GM12878 (cell line): ENCODE measurements around the gene PTPRQ. TPM values are rescaled to one million over a fixed set of nuclear protein-coding genes. Genes with fewer than 3 reads are reported as not detected.

Experiments
- ATAC-seq: fragments of 200-7000 bp; cut with Tn5 transposase; 3 replicates; pipeline ENCODE4 v1.9.1; 2020; ENCODE audit warnings: mild to moderate bottlenecking, moderate library complexity
- BruUV-seq: library from RNA; stranded (reverse); fragments of 400-500 nt; replicated peaks from 2 replicates; lab custom pipeline; 2021; lab: Mats Ljungman, UMichigan
- CTCF ChIA-PET: fragments of 300-600 bp; sonication (Branson Sonifier 250); formaldehyde crosslinking; extraction: SDS; loops from one replicate; lab custom pipeline; 2021; ENCODE audit warnings: inconsistent platforms; lab: Yijun Ruan, JAX
- POLR2A ChIA-PET: fragments of 350-600 bp; formaldehyde crosslinking; extraction: SDS; loops from one replicate; lab custom pipeline; 2021; ENCODE audit warnings: inconsistent platforms; lab: Charles Lee
- RAD21 ChIA-PET: fragments of 300-600 bp; sonication (Branson Sonifier 250); formaldehyde crosslinking; loops from one replicate; lab custom pipeline; 2023; ENCODE audit warnings: antibody characterized with exemption; ENCODE audit not compliant: unreplicated experiment; lab: Charles Lee
- SMC1A ChIA-PET: fragments of 300-600 bp; sonication (Branson Sonifier 250); formaldehyde crosslinking; loops from one replicate; lab custom pipeline; 2023; ENCODE audit not compliant: unreplicated experiment, uncharacterized antibody; lab: Charles Lee
- DNase-seq: peaks from one replicate; pipeline ENCODE4 v3.0.0-alpha.2; 2011; ENCODE audit warnings: low read depth, low spot score
- FAIRE-seq: peaks from 3 replicates; lab custom pipeline; 2011; peaks lifted over from hg19 to GRCh38; lab: Jason Lieb, UNC
- H2AFZ ChIP-seq: 2 replicates; pipeline ENCODE4 v1.6.0; 2011; ENCODE audit warnings: low read depth, low read length, control low read depth; ENCODE audit not compliant: control insufficient read depth
- H3K27ac ChIP-seq: 2 replicates; pipeline ENCODE4 v1.5.1; 2011; ENCODE audit warnings: control low read depth; ENCODE audit not compliant: control insufficient read depth, insufficient read depth
- H3K27me3 ChIP-seq, 2 experiments: replicated peaks in 1 of 2; 2 replicates each; pipeline versions ENCODE4 v1.6.0 to v1.6.1; 2011; ENCODE audit warnings: low read length in 1 of 2; ENCODE audit not compliant: control insufficient read depth in 2 of 2, insufficient read depth in 2 of 2
- H3K36me3 ChIP-seq, 2 experiments: 2 replicates each; pipeline ENCODE4 v1.5.1; 2011; ENCODE audit warnings: low read length in 1 of 2; ENCODE audit not compliant: control insufficient read depth in 2 of 2, insufficient read depth in 2 of 2
- H3K4me1 ChIP-seq: 2 replicates; pipeline ENCODE4 v1.6.1; 2011; ENCODE audit warnings: mild to moderate bottlenecking, low read length, moderate library complexity, mixed read lengths; ENCODE audit not compliant: control insufficient read depth, insufficient read depth
- H3K4me2 ChIP-seq: 2 replicates; pipeline ENCODE4 v1.6.0; 2011; ENCODE audit warnings: control low read depth; ENCODE audit not compliant: control insufficient read depth, insufficient read depth
- H3K4me3 ChIP-seq: fragments of 200-600 bp; sonication (generic); 2 replicates; pipeline ENCODE4 v1.5.1; 2016
- H3K79me2 ChIP-seq: 2 replicates; pipeline ENCODE4 v1.6.0; 2011; ENCODE audit warnings: low read length; ENCODE audit not compliant: control insufficient read depth, insufficient read depth
- H3K9ac ChIP-seq: 2 replicates; pipeline ENCODE4 v1.8.0; 2011; ENCODE audit warnings: low read length, control low read depth, mixed read lengths; ENCODE audit not compliant: control insufficient read depth, insufficient read depth
- H3K9me3 ChIP-seq: replicated peaks from 3 replicates; pipeline ENCODE4 v1.5.1; 2011; ENCODE audit warnings: mild to moderate bottlenecking, low read length; ENCODE audit not compliant: control insufficient read depth, insufficient read depth
- H4K20me1 ChIP-seq: 2 replicates; pipeline ENCODE4 v1.6.0; 2011; ENCODE audit not compliant: control insufficient read depth, insufficient read depth
- CBX5 ChIP-seq: sonication (generic); IDR thresholded peaks from 2 replicates; pipeline ENCODE4 v1.6.1; 2016; ENCODE audit warnings: low read depth, moderate library complexity, mild to moderate bottlenecking, inconsistent platforms
- CEBPB ChIP-seq, 2 experiments: fragments of 150-350 bp in 1 of 2; IDR thresholded peaks; 2 replicates each; pipeline ENCODE4 v1.6.1; 2012 to 2014; ENCODE audit warnings: low read depth in 2 of 2, low read length in 2 of 2, borderline replicate concordance in 1 of 2, inconsistent platforms in 1 of 2
- DPF2 ChIP-seq: fragments of 450-650 bp; IDR thresholded peaks from 2 replicates; pipeline ENCODE4 v1.6.1; 2017; ENCODE audit warnings: mild to moderate bottlenecking
- EZH2 ChIP-seq: IDR thresholded peaks from 2 replicates; pipeline ENCODE4 v1.6.1; 2012; ENCODE audit warnings: low read depth, mild to moderate bottlenecking, control low read depth, inconsistent platforms, low read length, borderline replicate concordance; ENCODE audit not compliant: control insufficient read depth
- HDAC6 ChIP-seq: fragments of 200-600 bp; sonication (generic); IDR thresholded peaks from one replicate; pipeline ENCODE4 v1.8.0; 2017; ENCODE audit warnings: antibody characterized with exemption; ENCODE audit not compliant: unreplicated experiment
- IRF4 ChIP-seq: IDR thresholded peaks from 2 replicates; pipeline ENCODE4 v1.6.1; 2011; ENCODE audit warnings: low read depth, low read length
- JUNB ChIP-seq: IDR thresholded peaks from 2 replicates; pipeline ENCODE4 v1.6.1; 2016; ENCODE audit warnings: antibody characterized with exemption, mild to moderate bottlenecking
- MTA2 ChIP-seq: fragments of 450-650 bp; IDR thresholded peaks from 2 replicates; pipeline ENCODE4 v1.6.1; 2016; ENCODE audit warnings: low read depth, mild to moderate bottlenecking, moderate library complexity
- NFIC ChIP-seq: IDR thresholded peaks from 2 replicates; pipeline ENCODE4 v1.6.1; 2012; ENCODE audit warnings: low read depth, mild to moderate bottlenecking, inconsistent platforms, low read length, moderate library complexity
- PAX5 ChIP-seq: IDR thresholded peaks from 2 replicates; pipeline ENCODE4 v1.6.1; 2011; ENCODE audit warnings: low read depth, low read length, borderline replicate concordance
- RBBP5 ChIP-seq: fragments of 200-600 bp; sonication (generic); conservative IDR thresholded peaks from 2 replicates; pipeline ENCODE4 v1.6.1; 2016
- SRF ChIP-seq, 2 experiments: IDR thresholded peaks; 2 replicates each; pipeline ENCODE4 v1.6.1; 2011; ENCODE audit warnings: low read depth in 2 of 2, low read length in 2 of 2, mild to moderate bottlenecking in 1 of 2, moderate library complexity in 1 of 2
- ZBTB40 ChIP-seq: fragments of 450-650 bp; IDR thresholded peaks from 2 replicates; pipeline ENCODE4 v1.6.1; 2016; ENCODE audit warnings: mild to moderate bottlenecking, moderate library complexity, borderline replicate concordance
- ZZZ3 ChIP-seq: IDR thresholded peaks from 2 replicates; pipeline ENCODE4 v1.6.1; 2011; ENCODE audit warnings: low read depth; ENCODE audit not compliant: control insufficient read depth, insufficient read length
- WGBS: methylation state at CpG from one replicate; pipeline ENCODE4 v1.1.6; 2016; ENCODE audit warnings: low lambda C conversion rate; ENCODE audit not compliant: insufficient replicate concordance, insufficient coverage; ENCODE audit errors: missing lambda C conversion rate; 5-methylcytosine and 5-hydroxymethylcytosine counted together
- in situ Hi-C: fragments of 300-500 bp; cut with MboI; formaldehyde crosslinking; loops from 9 replicates; pipeline ENCODE4 v1.14.3; 2018; ENCODE audit warnings: mixed read lengths
- intact Hi-C: fragments of 100-400 bp; cut with micrococcal nuclease; formaldehyde crosslinking; loops from one replicate; pipeline ENCODE4 v1.14.2; 2022; ENCODE audit not compliant: unreplicated experiment
- polyA plus RNA-seq, 11 experiments: library from polyadenylated mRNA; depleted of rRNA in 4 of 11; unstranded in 6 of 11; stranded (reverse) in 5 of 11; fragments of >200 nt; fragmentation: Nextera tagmentation in 4 of 11; fragmentation: Illumina TruSeq in 1 of 11; extraction: Ambion mirVana in 4 of 11; extraction: Trizol in 1 of 11; gene quantifications; 1 replicate in 1 of 11; 2 replicates in 10 of 11; pipeline versions ENCODE4 v1.2.1 to v1.2.3, GENCODE V29; 2011 to 2016; ENCODE audit warnings: inconsistent platforms in 2 of 11, missing spikeins in 2 of 11, low read depth in 1 of 11
- total RNA-seq, 4 experiments: library from RNA; depleted of rRNA in 3 of 4; stranded (reverse); fragments of >200 nt in 3 of 4; fragmentation: Illumina TruSeq in 1 of 4; extraction: Trizol in 1 of 4; gene quantifications; 2 replicates each; pipeline versions ENCODE4 v1.2.1 to v1.2.3, GENCODE V29; 2013 to 2021

PTPRQ gene
- total and polyA plus RNA-seq, 10 of the 15 experiments (the other 5 are each of a cell fraction or from before 2014, with no cell fraction given), result 0.01 TPM; not detected in 9

GRCh38 chr12:80490329-80490728, 46.3 kb downstream of the PTPRQ start:
- Histone ChIP-seq H3K27ac (no peak overlapping the region), H3K27me3 (no peaks in the 10 kb centered on the region), H3K9me3 (no peaks in the 10 kb centered on the region), H3K9ac (no peak overlapping the region), H3K4me3 (no peak overlapping the region), H3K4me1 (no peaks in the 10 kb centered on the region), H3K79me2 (no peaks in the 10 kb centered on the region), H3K4me2 (no peak overlapping the region), H4K20me1 (no peaks in the 10 kb centered on the region), H3K36me3 (no peaks in the 10 kb centered on the region), H2AFZ (no peak overlapping the region)
- RAD21 ChIA-PET, result no interaction called here
- DNase-seq, result no peak
- no peak for ATAC-seq
- intact Hi-C loops, result no loop called here
- FAIRE-seq, result no peak
- POLR2A ChIA-PET, result no interaction called here
- CTCF ChIA-PET, result no interaction called here
- SMC1A ChIA-PET, result no interaction called here
- no TSS peak for BruUV-seq
- WGBS, result 34% methylated on average over 2 of the region's 2 CpGs
- TF ChIP-seq CEBPB (IDR thresholded peaks at IDR 0.05; ENCODE audit: borderline replicate concordance in 1 of 2, low read depth in 2 of 2, low read length in 2 of 2), result no peak
- no peak for TF ChIP-seq PAX5
- TF ChIP-seq SRF (IDR thresholded peaks at IDR 0.05; ENCODE audit: low read depth in 2 of 2, low read length in 2 of 2), result no peak
- TF ChIP-seq MTA2, result no peak
- TF ChIP-seq JUNB, result no peak
- no peak for TF ChIP-seq IRF4
- TF ChIP-seq NFIC, result no peak
- no peak for TF ChIP-seq ZZZ3
- TF ChIP-seq EZH2, result no peak
- TF ChIP-seq ZBTB40, result no peak
- no peak for TF ChIP-seq DPF2
- TF ChIP-seq CBX5, result no peak
- no peak for TF ChIP-seq HDAC6
- TF ChIP-seq RBBP5, result no peak
- TF ChIP-seq, all 136 proteins: peak for 0
- in situ Hi-C loops, result no loop called here
